Measurements from ENCODE around the gene ZMPSTE24.

GRCh38 chr1:40300249-40300567, 42.2 kb downstream of the ZMPSTE24 start:
- no peak for TF ChIP-seq SIN3A (IDR thresholded peaks at IDR 0.05; ENCODE audit: borderline replicate concordance, insufficient read depth, low read depth, low read length)
- TF ChIP-seq POLR2AphosphoS5 (IDR thresholded peaks at IDR 0.05; ENCODE audit: low read depth, low read length): no peak
- no peak for TF ChIP-seq CTCF (IDR thresholded peaks at IDR 0.05)
- TF ChIP-seq REST (IDR thresholded peaks at IDR 0.05; ENCODE audit: insufficient read depth in 1 of 2, low read depth in 2 of 2, low read length in 1 of 2): no peak
- TF ChIP-seq TCF7L2 (IDR thresholded peaks at IDR 0.05; ENCODE audit: low read depth, low read length): no peak
